Endometrium (tissue), 2 donors: Measurements from ENCODE around the gene ARID5A.
"Not testable (repeated sequence)": the region's sequence is repeated elsewhere in the genome, so short reads cannot be mapped to it uniquely, and the experiment has no call there.

Source experiments
- FAIRE-seq: peaks from 2 replicates; lab custom pipeline; 2012; peaks lifted over from hg19 to GRCh38; lab: Jason Lieb, UNC
- donor health status: control.
- donor health status: control.

The ARID5A gene

DNA sequence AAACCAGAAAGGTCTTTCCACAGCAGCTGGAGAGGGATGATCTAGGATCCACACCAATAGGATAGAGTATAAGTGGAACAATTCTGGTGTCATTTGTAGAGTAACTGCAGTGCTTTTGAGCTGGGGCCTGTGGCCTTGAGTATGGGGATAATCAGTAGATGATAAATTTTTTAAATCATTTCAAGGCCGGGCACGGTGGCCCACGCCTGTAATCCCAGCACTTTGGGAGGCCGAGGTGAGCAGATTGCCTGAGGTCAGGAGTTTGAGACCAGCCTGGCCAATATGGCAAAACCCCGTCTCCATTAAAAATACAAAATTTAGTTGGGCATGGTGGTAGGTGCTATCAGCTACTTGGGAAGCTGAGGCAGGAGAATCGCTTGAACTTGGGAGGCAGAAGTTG, 20.9 kb downstream of the ARID5A start:
- FAIRE-seq = not testable (repeated sequence)

DNA sequence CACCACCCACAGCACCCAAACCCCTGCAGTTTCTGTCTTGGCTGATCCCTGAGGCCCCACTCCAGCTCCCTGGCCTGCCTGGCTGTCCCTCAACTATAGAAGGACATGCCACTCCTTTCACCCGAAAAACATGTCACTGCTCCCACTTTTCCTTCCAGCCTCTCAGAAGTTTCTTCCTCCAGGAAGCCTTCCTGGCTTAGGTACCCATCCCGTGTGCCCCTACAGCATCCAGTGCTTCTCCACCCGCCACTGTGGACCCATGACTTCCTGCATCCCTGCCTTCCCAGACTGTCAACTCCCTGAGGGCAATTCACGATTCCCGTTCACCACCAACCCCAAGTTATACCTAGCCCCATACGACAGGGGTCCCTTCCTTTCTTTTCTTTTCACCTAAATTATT, 21.5 kb downstream of the ARID5A start:
- no peak for FAIRE-seq

DNA sequence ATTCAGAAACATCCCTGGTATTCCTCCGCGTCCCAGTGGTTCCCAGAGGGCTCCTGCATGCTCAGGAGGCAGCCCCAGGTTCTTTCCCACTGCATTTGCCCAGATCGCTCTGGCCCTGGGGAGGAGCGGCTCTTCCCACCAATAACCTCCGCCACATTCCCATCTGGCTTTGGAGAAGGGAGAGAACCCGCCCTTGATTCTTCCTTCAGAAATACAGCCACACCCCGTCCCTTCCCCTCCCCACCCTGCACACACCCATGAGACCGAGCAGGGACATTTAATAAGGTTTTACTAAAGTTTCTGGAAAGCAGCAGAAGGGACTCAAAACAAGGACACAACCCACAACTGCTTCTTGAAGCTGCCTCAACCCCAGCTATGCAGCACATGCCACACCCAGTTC, 21.9 kb downstream of the ARID5A start:
- no peak for FAIRE-seq

DNA sequence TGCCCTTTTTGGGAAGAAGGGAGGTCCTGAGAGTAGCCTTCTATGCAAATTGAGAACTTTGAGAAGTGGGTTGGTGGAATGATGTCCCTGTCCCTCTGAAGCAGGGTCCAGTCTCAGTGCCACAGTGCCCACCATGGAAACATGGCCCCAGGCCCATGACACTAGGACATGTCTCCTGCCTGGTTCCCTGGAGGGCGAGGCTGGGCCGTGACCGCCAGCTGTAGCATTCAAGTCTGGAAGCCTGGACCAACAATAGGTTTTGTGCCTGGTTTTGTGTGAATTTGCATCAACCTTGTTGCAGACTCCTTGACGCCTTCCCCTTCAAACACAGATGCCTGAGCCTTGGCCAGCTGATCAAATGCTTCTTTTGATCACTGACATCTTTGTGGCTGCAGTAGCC, 27.5 kb downstream of the ARID5A start:
- FAIRE-seq = no peak

DNA sequence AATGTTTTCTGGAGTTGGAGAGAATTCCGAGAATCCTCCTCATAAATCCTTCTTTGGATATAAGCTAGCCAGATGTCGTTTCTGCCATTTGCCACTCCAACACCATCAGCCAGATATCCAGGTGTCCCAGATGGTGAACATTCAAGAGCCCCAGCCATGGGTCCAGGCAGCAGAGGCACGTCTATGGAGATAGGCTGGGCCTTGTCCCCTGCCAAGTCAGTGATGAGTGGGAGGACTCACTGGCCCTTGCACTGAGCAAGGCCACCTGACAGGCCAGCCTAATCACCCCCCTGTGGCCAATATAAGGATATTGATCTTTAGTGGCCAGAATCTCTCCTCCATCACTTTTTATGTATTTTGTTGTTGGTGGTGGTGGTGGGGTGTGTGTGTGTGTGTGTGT, 28.0 kb downstream of the ARID5A start:
- FAIRE-seq = no peak

DNA sequence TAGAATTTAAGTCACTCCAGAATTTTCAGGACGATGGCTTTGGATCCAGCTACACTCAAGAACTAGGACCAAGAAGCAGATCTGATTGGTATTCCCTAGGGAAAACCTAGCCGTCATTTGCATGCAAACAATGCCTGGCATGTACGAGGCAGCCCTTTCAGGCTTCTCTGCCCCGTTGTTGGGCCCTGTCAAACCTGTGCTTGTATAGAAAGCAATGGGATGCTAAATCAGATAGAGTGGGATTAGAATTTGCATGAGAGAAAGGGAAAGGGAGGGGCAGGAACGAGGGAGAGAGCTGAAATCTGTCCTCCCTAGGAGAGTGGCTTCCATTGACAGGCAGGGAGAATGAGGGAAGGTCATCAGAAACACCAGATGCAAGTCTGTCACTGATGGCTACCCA, 28.6 kb downstream of the ARID5A start:
- FAIRE-seq = no peak

DNA sequence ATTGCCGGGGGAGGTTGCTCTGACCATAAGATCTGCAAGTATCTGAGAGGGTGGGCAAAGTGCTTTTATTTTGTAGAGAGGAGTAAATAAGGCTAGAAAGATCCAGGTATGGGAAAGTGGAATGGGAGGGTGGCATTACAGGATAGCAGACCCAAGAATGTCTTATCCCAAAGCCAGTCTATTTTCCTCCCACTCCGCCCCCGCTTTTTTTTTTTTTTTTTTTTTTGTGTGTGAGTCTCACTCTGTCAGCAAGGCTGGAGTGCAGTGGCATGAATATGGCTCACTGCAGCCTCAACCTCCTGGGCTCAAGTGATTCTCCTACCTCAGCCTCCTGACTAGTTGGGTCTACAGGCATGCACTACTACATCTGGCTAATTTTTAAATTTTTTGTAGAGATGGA, 31.5 kb downstream of the ARID5A start:
- FAIRE-seq = no peak

DNA sequence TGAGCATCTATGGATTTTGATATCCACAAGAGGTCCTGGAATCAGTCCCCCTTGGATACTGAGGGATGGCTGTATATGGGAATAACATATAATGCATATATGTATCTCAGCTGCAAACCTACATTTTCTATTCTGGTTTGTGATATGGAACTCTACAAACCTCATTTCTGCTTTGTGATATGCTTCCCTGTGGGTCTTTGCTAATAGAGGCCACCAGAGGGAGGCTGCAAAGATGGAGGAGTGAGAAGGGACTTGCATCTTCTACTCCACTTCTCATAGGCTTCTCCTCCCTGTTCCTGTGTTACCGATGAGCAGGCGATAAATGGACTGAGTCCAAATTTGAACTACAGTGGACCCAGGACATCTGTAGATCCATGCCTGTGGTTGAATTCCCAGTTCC, 37.8 kb downstream of the ARID5A start:
- FAIRE-seq = no peak

DNA sequence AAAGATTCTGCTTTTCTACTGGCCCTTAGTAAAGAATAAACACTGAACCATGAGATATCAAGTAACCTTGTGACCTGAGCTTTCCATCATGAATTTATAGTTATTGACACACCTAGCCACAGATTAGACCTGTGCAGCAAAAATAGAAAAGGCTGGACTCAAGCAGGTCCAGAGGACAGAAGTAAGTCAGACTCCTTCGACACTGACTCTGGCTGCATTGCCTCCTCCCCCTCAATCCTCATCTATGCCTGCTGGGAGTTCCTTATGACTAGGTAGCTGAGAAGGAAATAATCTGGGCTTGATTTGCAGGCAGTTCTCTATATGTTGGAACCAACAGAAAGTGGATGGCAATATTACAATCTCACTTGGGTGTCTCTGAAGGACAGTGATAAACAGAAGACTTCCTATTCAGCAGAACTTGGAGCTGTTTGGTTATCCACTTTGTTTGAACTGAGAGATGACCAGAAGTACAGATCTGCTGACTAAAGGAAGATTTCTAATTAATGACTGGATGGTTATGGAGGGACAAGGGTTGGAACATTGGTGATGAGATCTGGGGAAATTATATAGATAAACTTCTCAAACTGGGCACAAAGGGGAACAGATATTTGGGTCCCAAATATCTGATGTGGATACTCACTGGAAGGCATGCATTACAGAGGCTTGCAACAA, 39.4 kb downstream of the ARID5A start:
- FAIRE-seq = no peak

DNA sequence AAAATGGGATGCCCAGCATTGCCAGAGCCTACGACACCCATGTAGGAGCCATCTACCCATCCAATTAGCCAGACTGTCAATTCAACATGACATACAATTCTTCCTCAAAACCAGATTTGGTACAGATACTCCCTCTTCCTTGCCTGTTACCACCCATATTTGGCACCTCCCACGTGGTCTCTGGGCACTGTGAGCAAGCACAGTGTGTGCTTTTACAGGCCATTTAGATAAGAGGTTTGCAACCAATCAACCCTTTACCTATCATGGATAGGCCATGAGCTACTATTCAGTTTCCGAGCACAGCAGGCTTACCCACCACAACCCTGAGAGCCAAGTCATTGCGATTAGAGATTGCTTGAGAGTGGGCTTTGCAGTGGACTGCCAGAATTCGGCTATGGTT, 40.9 kb downstream of the ARID5A start:
- FAIRE-seq = no peak

DNA sequence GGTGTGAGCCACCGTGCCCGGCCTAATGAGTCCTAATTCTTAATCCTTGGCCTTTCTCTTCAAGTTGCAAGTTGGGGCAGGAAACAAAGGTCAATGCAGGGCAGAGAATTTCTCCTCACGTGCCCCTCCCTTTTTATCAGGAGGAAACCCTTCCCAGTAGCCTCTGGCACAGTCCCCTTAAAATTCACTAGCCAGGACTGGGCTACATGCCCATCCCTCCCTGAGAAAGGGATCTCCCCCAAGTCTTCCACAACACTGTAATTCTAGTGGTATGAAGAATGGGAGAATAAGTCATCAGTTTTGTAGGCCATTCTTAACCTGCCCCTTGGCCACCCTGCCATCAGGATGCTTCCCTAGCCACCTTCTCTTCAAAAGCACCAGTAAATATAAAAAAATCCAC, 42.2 kb downstream of the ARID5A start:
- FAIRE-seq = no peak

DNA sequence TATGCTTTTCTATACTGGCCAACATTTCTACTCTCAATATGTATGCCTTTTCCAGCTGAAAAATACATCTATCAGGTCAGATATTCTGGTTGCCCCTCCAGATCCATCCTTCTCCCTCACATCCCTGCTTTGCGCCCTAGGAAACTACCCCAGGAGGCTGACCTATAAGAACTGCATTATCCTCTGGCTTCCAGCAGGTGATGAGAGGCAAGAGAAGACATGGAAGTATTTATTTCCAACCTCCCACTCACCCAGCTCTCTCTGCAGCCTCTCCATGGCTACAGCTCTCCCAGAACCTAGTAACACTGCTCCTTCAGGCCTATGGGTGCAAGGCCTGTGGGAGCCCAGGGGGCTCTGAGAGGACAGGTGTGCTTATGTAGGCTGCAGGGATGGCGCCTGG, 42.9 kb downstream of the ARID5A start:
- FAIRE-seq = no peak

DNA sequence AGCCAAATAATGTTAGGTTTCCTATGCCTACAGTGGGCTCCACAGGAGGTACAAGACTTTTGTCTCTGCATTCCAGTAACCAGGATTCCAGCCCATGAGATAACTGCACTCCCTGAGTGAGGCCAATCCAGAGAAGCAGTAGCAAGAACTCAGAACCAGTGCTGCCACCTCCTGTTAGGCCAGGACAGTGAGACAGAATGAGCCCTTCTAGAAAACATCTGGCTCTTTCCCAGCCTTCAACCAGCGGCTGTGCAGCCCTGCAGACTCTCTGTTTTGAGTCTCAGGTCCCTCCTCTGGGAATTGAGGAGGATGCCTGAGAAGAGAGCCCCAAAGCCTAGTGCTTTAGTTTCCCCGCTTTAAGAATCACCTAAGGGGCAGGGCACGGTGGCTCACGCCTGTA, 44.2 kb downstream of the ARID5A start:
- FAIRE-seq = no peak

DNA sequence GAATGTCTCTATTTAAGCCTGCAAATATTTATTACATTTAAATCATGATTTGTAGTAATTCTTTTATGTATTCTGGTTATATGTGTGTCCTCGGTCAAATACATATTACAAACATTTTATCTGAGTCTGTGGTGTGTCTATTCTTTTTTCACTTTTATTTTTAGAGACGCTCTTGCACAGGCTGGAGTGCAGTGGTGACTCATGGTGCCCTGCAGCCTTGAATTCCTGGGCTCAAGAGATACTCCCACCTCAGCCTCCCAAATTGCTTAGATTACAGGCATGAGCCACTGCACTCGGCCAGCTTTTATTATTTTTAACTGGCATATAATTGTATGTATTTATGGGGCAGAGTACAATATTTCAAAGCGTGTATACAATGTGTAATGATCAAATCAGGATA, 47.5 kb downstream of the ARID5A start:
- FAIRE-seq = no peak

DNA sequence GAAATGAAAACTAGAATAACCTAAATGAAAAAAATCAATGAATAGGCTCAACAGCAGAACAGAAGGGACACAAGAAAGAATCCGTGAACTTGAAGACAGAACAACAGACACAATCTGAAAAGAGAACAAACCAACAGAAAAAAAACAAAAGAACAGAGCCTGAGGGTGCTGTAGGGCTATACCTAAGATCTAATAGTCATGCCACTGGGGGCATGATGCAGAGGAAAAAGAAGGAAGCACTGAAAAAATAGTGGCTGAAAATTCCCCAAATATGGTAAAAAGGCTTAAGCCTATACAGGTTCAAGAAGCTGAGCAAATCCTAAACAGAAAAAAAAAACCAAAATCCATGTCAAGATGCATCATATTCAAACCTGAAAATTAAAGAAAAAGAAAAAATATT, 51.3 kb downstream of the ARID5A start:
- no peak for FAIRE-seq

DNA sequence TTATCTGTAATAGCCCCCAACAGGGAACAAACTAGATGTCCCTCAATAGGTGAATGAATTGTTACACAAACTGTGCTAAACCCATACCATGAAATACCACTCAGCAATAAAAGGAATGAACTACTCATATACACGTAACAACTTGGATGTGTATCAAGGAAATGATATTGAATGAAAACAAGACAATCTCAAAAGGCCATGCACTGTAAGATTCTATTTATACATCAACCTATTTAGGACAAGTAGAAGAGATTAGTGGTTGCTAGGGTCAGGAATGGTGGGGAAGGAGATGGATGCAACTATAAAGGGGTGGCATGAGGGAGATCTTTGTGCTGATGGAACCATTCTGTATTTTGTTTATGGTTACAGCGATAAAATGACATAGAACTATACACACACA, 54.5 kb downstream of the ARID5A start:
- FAIRE-seq = no peak

DNA sequence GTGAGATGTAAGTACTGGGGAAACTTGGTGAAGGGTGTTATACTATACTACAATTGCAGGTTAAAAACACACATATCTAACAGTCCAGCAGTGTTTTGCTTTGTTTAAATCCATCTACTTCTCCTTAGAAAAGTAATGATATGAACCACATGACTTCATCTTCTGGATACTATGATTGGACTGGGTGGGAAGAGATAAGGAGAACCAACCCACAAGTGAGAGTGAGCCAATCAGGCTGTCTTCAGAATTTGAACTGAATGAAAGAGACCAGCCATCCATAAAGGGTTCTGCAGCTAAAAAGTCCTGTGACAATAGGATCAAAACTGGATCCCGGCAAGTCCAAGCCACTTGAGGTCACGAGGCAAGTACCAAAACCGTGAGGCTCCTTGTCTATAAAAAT, 54.9 kb downstream of the ARID5A start:
- no peak for FAIRE-seq

DNA sequence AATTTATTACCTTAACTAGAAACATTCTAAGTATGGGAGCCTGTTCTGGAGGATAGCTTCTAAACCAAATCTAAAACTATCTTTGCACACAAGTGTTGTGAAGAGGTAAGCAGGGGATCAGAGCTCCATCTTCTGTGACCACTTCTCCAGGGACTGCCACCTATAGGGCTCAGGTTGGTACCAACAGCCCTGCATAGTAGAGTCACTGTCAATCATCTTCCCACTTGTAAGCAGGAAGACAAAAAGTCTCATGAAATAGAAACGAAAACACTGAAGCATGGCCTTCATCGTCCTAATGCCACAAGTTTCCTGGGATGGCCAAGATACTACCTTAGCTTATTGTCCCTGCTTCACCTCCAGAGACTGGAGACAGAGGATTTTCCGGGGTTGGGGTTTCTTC, 57.7 kb downstream of the ARID5A start:
- FAIRE-seq = no peak

DNA sequence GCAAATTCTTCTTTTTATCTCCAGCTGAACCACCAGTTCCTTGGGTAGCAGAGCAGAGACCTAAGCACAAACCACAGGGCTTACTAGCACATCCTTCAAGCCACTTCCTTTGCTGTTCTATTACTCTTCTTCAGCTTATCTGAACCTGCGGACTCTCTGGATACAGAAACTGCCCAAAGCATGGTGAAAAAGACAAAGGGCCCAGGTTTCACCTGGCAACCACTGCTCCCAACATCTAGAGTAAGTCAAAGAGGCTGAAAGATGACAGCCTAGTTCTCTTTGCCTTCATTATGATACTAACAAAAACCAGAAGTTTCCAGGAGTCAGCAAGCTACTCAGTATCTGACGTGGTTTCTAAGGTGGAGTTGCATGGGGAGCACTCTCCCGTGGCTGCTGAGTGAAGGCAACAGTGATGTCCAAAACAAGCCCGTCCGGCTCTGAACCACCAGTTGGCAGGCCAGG, 58.2 kb downstream of the ARID5A start:
- no peak for FAIRE-seq

DNA sequence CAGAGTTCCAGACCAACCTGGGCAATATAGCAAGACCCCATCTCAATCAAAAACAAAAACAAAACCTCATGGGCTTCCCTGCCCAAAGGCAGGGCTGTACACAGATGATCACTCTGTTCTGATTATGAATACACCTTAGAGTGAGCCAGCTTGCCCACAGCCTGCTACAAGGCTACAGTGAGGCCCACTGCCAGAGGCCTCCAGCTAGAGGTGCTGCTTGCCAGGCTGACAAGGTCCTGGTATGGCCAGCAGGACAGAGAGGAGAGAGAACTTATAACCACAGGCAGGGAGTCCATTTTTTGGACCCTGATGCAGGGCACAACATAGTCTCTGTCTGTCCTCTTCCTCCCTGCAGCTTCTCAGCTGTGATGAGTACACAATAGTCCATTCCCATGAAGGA, 60.0 kb downstream of the ARID5A start:
- no peak for FAIRE-seq

DNA sequence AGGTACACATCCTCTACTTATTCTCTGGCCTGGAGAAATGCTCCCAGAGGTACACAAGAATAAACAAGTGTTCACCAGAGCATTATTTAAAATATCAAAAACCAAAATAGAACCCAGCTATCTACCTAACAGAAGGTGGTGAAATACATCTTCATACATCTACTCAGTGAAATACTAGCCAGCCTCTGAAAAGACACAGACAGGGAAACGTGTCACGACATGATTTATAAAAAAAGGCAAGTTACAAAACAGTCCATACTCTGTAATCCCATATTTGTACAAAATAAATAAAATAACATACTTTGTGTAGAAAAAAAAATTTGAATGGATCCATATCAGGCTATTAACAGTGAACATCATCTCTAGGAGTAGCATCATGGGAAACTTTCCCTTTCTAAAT, 63.4 kb downstream of the ARID5A start:
- no peak for FAIRE-seq

DNA sequence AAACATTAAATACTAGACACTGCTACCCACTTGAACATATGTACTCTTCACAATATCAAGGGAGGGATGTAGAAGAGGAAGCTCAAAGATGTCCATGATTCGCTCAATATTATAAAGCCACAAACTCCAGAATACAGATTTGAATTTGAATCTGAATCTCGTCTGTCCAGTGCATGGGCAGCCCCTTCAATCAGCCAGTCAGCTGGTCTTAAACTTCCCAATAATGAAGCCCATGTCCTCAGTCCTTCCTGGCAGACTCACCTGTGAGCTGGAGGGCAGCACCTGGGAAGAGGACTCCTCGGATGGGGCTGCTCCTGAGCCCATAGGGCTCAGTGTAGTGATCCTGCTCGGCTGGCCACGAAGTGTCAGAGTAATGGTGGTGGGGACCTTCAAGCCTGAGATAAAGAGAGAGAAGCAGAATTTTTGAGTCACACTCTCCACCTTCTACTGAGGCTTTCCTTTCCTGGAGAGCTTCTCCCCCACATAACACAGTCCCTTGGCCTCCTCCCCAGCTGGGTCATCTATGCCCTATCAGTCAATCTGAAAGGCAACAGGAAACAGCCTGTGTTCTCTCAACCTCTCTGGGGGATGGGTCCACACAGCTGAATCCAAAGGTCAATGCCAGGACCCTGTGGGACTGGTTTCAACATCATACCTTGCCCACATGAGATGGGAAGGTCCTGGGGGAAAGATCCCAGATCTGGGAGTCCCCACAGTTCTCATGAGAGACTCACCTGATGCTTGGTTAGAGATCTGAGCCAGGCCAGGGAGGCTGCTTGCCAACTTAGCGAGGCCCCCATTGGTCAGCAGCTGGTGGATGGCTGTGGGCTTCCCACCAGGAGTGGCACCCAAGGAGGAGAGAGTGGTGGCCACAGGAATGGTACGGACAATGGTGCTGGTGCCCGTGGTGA, 65.1 kb downstream of the ARID5A start:
- FAIRE-seq = no peak
